K562 (cell line): ENCODE data around the gene AMBRA1. TPM values are rescaled to one million over a fixed set of nuclear protein-coding genes. Genes with fewer than 3 reads are reported as not detected.

ENCODE experiments used
- CHAMP1 ChIP-seq: fragments of 450-650 bp; IDR thresholded peaks from 2 replicates; pipeline ENCODE4 v1.6.1; 2016; ENCODE audit warnings: mild to moderate bottlenecking
- ELF4 ChIP-seq: fragments of 450-650 bp; formaldehyde crosslinking; IDR thresholded peaks from 2 replicates; pipeline ENCODE4 v1.4.0; 2022; ENCODE audit warnings: missing genetic modification characterization
- MYC ChIP-seq, 2 experiments: fragments of 250-450 bp in 1 of 2; sonication (Bioruptor Pico) in 1 of 2; IDR thresholded peaks; 2 replicates each; pipeline versions ENCODE4 v1.5.1 to v1.6.1; 2012 to 2021; ENCODE audit warnings: low read depth in 2 of 2, borderline replicate concordance in 1 of 2, improper control_type of control experiment in 1 of 2, low read length in 1 of 2, mild to moderate bottlenecking in 1 of 2, moderate library complexity in 1 of 2
- NFIC ChIP-seq: fragments of 450-650 bp; IDR thresholded peaks from 2 replicates; pipeline ENCODE4 v1.6.1; 2017; ENCODE audit warnings: mild to moderate bottlenecking, inconsistent platforms
- PML ChIP-seq: IDR thresholded peaks from 2 replicates; pipeline ENCODE4 v1.6.1; 2012; ENCODE audit warnings: low read length, inconsistent platforms
- RCOR1 ChIP-seq, 2 experiments: IDR thresholded peaks; 2 replicates each; pipeline ENCODE4 v1.6.1; 2012; ENCODE audit warnings: low read depth in 2 of 2, low read length in 2 of 2, borderline replicate concordance in 1 of 2, improper control_type of control experiment in 1 of 2
- ZBTB34 ChIP-seq: fragments of 250-450 bp; sonication (Bioruptor Pico); IDR thresholded peaks from 2 replicates; pipeline ENCODE4 v1.8.0; 2021; ENCODE audit warnings: mild to moderate bottlenecking, moderate library complexity
- ZBTB40 ChIP-seq, 2 experiments: fragments of 450-650 bp in 1 of 2; sonication (generic) in 1 of 2; formaldehyde crosslinking in 1 of 2; IDR thresholded peaks; 2 replicates each; pipeline versions ENCODE4 v1.7.1 to v1.9.0; 2016 to 2022; ENCODE audit warnings: inconsistent platforms in 1 of 2, mild to moderate bottlenecking in 1 of 2, missing genetic modification reagents in 1 of 2
- ZC3H4 ChIP-seq: sonication (generic); formaldehyde crosslinking; IDR thresholded peaks from 2 replicates; pipeline ENCODE4 v1.9.0; 2021; ENCODE audit warnings: missing genetic modification reagents, borderline replicate concordance
- ZEB2 ChIP-seq: fragments of 450-650 bp; IDR thresholded peaks from 2 replicates; pipeline ENCODE4 v1.6.1; 2016
- ZKSCAN1 ChIP-seq: fragments of 150-350 bp; IDR thresholded peaks from 2 replicates; pipeline ENCODE4 v1.6.1; 2016; ENCODE audit warnings: low read depth, low read length
- ZNF263 ChIP-seq: sonication (generic); formaldehyde crosslinking; IDR thresholded peaks from 2 replicates; pipeline ENCODE4 v1.8.0; 2022; ENCODE audit warnings: mild to moderate bottlenecking, missing genetic modification reagents, borderline replicate concordance
- ZNF347 ChIP-seq: fragments of 450-650 bp; formaldehyde crosslinking; IDR thresholded peaks from 2 replicates; pipeline ENCODE4 v1.4.0; 2020; ENCODE audit warnings: low read depth, mild to moderate bottlenecking, moderate library complexity
- polyA plus RNA-seq, 8 experiments: library from polyadenylated mRNA; depleted of rRNA in 4 of 8; stranded (reverse) in 5 of 8; unstranded in 3 of 8; fragments of >200 nt; fragmentation: Nextera tagmentation in 2 of 8; fragmentation: Illumina TruSeq in 1 of 8; extraction: Ambion mirVana in 2 of 8; extraction: Trizol in 1 of 8; gene quantifications; 2 replicates each; pipeline versions ENCODE4 v1.2.1 to v1.2.3, GENCODE V29; 2011 to 2014; ENCODE audit warnings: inconsistent platforms in 1 of 8, missing spikeins in 1 of 8
- total RNA-seq, 7 experiments: library from RNA; depleted of rRNA in 6 of 7; stranded (reverse); fragments of >200 nt in 6 of 7; fragmentation: Illumina TruSeq in 2 of 7; extraction: Trizol in 2 of 7; gene quantifications; 2 replicates each; pipeline versions ENCODE4 v1.2.1 to v1.2.3, GENCODE V29; 2011 to 2021; ENCODE audit warnings: low replicate concordance in 1 of 7

Gene AMBRA1
- total and polyA plus RNA-seq, 9 of the 15 experiments (the other 6 are each of a cell fraction or from before 2014, with no cell fraction given) = 0.15 to 24.5 (median 13.0) TPM

- TF ChIP-seq CHAMP1 (no peak), ZNF347 (no peak), PML (no peak), ZBTB40 (IDR thresholded peaks at IDR 0.05) (peak; percentile 88), ZBTB40 (CRISPR knock-in tag; IDR thresholded peaks at IDR 0.05) (no peak), MYC (IDR thresholded peaks at IDR 0.05; ENCODE audit: low read depth, low read length) (no peak), MYC (CRISPR knock-in tag; IDR thresholded peaks at IDR 0.05; ENCODE audit: borderline replicate concordance, low read depth) (no peak), ZEB2 (peak; percentile 72), NFIC (no peak), ZBTB34 (CRISPR knock-in tag) (no peak), ZKSCAN1 (no peak), ZC3H4 (CRISPR knock-in tag) (no peak), ELF4 (no peak), ZNF263 (CRISPR knock-in tag) (no peak), RCOR1 (IDR thresholded peaks at IDR 0.05; ENCODE audit: borderline replicate concordance in 1 of 2, low read depth in 2 of 2, low read length in 2 of 2) (no peak)
Measured at GRCh38 chr11:46554213-46555147, 39.3 kb downstream of the AMBRA1 start (continued).
